Measurements from ENCODE around the gene PSME3.

- no peak for TF ChIP-seq CTCF (IDR thresholded peaks at IDR 0.05)
- no peak for TF ChIP-seq POLR2A (IDR thresholded peaks at IDR 0.05)
Measured at GRCh38 chr17:42795061-42795460, 38.1 kb upstream of the PSME3 start.

Data from testis (tissue), 2 donors.